ENCODE results near the gene HLF. TPM values are rescaled to one million over a fixed set of nuclear protein-coding genes. Genes with fewer than 3 reads are reported as not detected.

The HLF gene
- total and polyA plus RNA-seq, 8 donors = 1.6 to 42.4 (median 9.6) TPM

DNA sequence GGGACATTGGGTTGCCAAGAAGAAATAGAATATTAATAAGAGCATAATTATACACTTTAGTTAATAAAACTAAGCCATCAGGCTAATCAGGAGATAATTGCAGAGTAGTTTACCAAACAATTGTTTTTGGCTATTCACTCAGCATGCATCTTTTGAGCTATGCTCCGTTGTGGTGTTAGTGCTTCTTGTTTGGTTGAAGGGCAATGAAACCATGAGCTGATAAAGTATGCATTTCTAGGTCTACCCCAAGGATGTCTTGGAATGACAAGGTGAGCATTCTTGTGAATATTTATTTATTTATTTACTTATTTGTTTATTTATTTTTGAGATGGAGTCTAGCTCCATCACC, 6.4 kb downstream of the HLF start:
- Histone ChIP-seq H3K4me3 (no peak overlapping the region), H3K27ac (peak overlapping the region in 1 of 5 donors; percentile 81), H3K36me3 (no peaks in the 10 kb centered on the region), H3K9me3 (no peaks in the 10 kb centered on the region), H3K27me3 (peaks cover 0 to 3% (median 0%) of the 10 kb centered on the region in 3 donors), H3K4me1 (peaks cover 10 to 74% (median 33%) of the 10 kb centered on the region in 4 donors)
- 75 to 84% (median 82%) methylated on average over 1 of the region's 1 CpG for WGBS, 5 donors
- no peak for DNase-seq
- intact Hi-C loops (cut with DNase I; ENCODE audit: low total_unique reads) = no loop called here
- TF ChIP-seq POLR2A (IDR thresholded peaks at IDR 0.05) (no peak), POLR2AphosphoS5 (IDR thresholded peaks at IDR 0.05) (no peak)
- TF ChIP-seq, protein P1, sequence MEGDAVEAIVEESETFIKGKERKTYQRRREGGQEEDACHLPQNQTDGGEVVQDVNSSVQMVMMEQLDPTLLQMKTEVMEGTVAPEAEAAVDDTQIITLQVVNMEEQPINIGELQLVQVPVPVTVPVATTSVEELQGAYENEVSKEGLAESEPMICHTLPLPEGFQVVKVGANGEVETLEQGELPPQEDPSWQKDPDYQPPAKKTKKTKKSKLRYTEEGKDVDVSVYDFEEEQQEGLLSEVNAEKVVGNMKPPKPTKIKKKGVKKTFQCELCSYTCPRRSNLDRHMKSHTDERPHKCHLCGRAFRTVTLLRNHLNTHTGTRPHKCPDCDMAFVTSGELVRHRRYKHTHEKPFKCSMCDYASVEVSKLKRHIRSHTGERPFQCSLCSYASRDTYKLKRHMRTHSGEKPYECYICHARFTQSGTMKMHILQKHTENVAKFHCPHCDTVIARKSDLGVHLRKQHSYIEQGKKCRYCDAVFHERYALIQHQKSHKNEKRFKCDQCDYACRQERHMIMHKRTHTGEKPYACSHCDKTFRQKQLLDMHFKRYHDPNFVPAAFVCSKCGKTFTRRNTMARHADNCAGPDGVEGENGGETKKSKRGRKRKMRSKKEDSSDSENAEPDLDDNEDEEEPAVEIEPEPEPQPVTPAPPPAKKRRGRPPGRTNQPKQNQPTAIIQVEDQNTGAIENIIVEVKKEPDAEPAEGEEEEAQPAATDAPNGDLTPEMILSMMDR (IDR thresholded peaks at IDR 0.05) = no peak

DNA sequence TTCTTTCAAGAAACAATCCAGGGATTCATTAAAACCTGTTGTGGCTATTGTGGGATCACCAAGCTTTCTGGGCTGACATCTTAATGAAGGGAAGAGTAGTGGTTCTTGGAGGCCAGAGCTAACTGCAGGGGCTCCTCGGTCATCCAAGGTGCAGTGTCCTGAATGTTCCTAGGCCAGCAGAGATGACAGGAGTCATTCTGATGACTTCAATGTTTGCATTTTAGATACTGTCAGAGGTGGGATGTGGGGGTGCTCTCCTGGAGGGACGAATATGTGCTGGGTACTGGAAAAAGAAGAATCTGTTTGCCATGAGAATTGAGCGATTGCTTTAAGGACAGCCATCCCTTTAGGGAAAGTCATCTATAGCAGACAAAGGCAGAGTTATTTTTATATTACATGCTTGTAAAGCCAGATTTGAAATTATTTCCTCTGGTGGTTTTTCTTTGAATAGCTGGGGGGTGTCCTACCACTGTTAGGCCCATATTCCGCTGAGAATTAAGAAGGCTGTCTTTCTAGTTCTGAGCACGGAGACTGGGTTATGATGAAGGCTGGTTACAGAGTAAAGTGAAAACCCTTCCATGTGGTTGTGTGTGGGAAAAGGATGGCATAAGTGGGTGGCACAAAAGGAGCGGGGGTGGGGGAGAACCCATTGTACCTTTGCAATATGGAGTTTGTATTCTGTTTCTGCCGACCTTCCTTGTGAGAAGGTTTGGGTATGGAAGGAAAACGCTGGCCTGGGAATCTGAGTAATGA, 7.4 kb downstream of the HLF start:
- intact Hi-C loops (cut with DNase I; ENCODE audit: low total_unique reads) = no loop called here
- Histone ChIP-seq H3K27ac (peak overlapping the region in 3 of 5 donors; percentile 68 to 81 (median 74)), H3K4me3 (no peak overlapping the region), H3K27me3 (no peaks in the 10 kb centered on the region), H3K36me3 (no peaks in the 10 kb centered on the region), H3K9me3 (no peaks in the 10 kb centered on the region), H3K4me1 (peaks cover 13 to 75% (median 34%) of the 10 kb centered on the region in 4 donors)
- 74 to 85% (median 82%) methylated on average over 8 of the region's 8 CpGs for WGBS, 5 donors
- no peak for DNase-seq
- TF ChIP-seq EP300 (IDR thresholded peaks at IDR 0.05) = no peak
- no peak for TF ChIP-seq POLR2A (IDR thresholded peaks at IDR 0.05)
- TF ChIP-seq POLR2AphosphoS5 (IDR thresholded peaks at IDR 0.05) = no peak
- TF ChIP-seq, protein P1 (IDR thresholded peaks at IDR 0.05) = no peak

DNA sequence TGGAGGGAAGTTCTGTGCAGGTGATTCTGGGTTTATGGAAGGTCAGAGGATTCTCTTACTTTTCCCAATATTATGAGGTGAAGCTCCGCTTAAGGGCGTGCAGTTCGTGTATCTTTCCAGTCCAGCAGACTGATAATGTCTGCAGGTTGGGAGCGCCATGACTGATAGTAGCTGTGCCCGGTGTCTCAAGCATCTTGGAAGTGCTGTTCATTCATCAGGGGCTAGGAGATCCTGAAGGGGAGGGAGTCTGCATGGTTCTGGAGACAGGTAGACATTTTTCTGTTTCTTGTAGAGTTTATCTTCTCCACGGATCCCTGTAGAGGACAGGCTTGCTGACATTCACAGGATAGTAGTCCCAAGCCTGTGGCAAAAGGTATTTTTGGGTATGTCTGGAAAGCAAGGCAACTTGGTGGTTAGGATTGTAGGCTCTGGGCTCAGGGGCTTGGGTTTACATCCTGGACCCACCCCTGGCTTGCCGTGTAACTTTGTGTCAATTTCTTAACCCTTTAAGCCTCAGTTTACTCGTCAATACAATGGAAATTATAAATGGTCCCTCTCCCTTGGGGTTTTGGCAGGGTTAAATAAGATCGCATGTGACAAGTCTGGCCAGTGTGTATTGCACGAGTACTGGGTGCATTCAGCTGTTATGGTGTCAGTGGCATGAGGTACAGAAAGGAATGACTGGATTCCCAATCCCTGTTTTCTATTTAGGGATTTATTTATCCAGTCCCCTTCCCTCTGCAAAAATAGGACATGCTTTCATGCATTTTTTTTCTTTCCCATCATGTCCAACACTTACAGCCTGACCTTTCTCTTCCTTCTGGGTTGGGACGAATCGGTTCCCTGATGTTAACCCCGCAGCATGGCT, 8.2 kb downstream of the HLF start:
- peak overlapping the region; percentile 25 to 81 (median 69) for H3K27ac ChIP-seq
- intact Hi-C loops (cut with DNase I; ENCODE audit: low total_unique reads) = no loop called here
- no peaks in the 10 kb centered on the region for H3K9me3 ChIP-seq
- no peaks in the 10 kb centered on the region for H3K27me3 ChIP-seq
- DNase-seq = no peak
- 56 to 67% (median 61%) methylated on average over 12 to 13 of the region's 13 CpGs for WGBS, 5 donors
- no peaks in the 10 kb centered on the region for H3K36me3 ChIP-seq
- H3K4me3 ChIP-seq = no peak overlapping the region
- TF ChIP-seq POLR2A (IDR thresholded peaks at IDR 0.05) (no peak), POLR2AphosphoS5 (IDR thresholded peaks at IDR 0.05) (no peak), EP300 (IDR thresholded peaks at IDR 0.05) (no peak)
- TF ChIP-seq, protein P1 (IDR thresholded peaks at IDR 0.05) = no peak
- peaks cover 13 to 77% (median 37%) of the 10 kb centered on the region in 4 donors for H3K4me1 ChIP-seq

DNA sequence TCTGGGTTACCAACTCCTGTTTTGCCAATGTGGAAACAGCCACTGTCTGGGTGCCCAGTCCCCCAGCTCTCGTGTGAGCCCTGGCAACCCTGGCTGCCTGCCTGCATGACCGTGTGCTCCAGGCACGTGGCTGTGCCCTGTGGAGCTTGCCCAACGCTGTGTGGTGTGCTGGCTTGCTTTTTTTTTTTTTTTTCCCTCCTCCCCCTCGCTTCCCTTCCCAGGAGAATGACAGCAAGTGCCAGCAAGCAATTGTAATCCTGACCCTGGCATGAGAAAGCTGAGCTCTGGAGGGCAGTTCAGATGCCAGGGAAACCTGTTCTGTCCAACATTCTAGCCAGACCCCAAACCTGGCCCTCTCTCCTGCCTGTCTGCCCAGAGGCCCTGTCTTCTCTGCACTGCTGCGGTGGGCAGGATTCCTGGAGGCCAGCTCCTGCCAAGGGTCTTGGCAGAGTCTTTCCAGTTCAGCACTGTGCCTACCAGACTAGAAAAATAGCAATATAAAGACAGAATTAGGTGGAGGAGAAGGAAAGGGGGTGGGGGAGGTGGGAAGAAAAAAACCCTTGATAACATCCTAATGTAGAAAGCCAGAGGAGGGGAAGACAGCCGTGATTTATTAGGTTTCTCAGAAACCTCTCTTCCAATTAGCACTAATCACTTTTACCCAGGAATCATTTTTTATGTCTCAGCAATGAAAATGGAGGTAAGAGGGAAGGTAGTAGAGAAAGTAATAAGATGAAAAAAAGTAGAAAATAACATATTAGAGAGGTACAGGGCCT, 9.0 kb downstream of the HLF start:
- peak overlapping the region; percentile 25 to 81 (median 69) for H3K27ac ChIP-seq
- peaks cover 16 to 77% (median 37%) of the 10 kb centered on the region in 4 donors for H3K4me1 ChIP-seq
- no peak overlapping the region for H3K4me3 ChIP-seq
- intact Hi-C loops (cut with DNase I; ENCODE audit: low total_unique reads) = no loop called here
- no peaks in the 10 kb centered on the region for H3K36me3 ChIP-seq
- peak; percentile 70 to 84 for DNase-seq
- TF ChIP-seq, protein P1 (IDR thresholded peaks at IDR 0.05) = no peak
- TF ChIP-seq POLR2AphosphoS5 (IDR thresholded peaks at IDR 0.05) (peak; percentile 23 to 79 (median 63)), POLR2A (IDR thresholded peaks at IDR 0.05) (no peak), EP300 (IDR thresholded peaks at IDR 0.05) (peak; percentile 61)
- no peaks in the 10 kb centered on the region for H3K27me3 ChIP-seq
- H3K9me3 ChIP-seq = no peaks in the 10 kb centered on the region
- 8 to 33% (median 20%) methylated on average over 7 of the region's 7 CpGs for WGBS, 5 donors

Measured in stomach (tissue), 9 donors.